GM18951 (cell line): ENCODE data around the gene PRDM11.

Experiments used
- POLR2A ChIP-seq: IDR thresholded peaks from 4 replicates; pipeline ENCODE4 v1.6.1; 2011; ENCODE audit warnings: mild to moderate bottlenecking; ENCODE audit not compliant: insufficient read length, insufficient read depth; ENCODE audit errors: extremely low read depth
- in situ Hi-C: fragments of 300-500 bp; cut with MboI; formaldehyde crosslinking; loops from one replicate; pipeline ENCODE4 v1.12.0; 2022; ENCODE audit warnings: low sequenced_read_pairs, mixed read lengths, inconsistent platforms; ENCODE audit not compliant: unreplicated experiment

Gene PRDM11

DNA sequence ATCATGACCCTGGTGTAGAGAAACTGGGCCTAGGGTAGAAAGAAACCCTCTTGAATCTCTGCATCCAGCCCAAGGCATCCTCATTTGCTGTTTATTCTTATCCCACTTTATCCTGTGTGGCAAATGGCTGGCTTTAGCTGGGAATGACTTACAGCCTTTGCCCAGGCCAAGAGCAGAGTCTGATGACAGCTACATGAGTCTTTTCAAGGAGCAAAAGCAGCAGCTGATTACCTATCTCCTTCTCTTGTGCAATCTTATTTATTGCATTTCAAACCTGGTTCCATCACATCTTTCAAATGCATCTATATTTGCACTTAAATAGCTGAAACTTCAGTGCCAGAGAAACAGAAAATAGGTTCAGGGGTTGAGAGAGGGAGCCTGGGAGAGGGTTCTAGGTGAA, 113.6 kb downstream of the PRDM11 start:
- no peak for TF ChIP-seq POLR2A
- in situ Hi-C loops: no loop called here

DNA sequence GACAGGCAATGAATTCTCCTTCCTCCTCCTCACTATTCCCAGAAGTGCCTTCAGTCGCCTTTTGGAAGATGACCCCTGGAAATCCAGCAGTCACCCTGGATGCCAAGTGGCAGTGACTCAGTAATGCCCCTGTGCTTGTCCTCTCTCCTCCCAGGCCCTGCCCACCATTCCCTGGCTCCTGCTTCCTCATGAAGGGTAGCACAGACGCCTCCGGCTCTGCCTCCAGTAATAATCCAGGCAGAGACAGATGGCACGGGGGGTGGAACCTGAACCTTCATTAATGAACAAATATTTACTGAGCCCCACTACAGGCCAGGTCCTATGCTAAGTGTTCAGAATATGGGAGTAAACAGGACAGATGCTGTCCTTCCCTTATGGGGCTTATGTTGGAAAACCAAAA, 116.5 kb downstream of the PRDM11 start:
- no peak for TF ChIP-seq POLR2A
- in situ Hi-C loops: no loop called here

DNA sequence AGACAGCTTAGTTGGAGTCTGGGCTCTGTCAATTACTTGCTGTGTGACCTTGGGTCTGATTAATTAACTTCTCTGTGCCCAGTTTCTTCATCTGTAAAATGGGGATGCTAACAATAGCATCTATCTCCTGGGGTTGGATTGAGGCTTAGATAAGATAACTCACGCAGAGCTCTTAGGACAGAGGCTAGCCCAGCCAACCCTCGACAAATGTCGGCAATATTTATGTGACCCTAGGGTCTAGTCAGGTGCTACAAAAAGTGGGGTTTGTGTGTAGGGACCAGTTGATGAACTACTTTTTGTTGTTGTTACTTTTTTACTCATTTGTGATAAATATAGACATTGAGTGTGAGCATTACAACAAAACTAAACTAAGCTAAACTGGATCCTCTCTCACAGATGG, 117.3 kb downstream of the PRDM11 start:
- TF ChIP-seq POLR2A: no peak
- in situ Hi-C loops: no loop called here

DNA sequence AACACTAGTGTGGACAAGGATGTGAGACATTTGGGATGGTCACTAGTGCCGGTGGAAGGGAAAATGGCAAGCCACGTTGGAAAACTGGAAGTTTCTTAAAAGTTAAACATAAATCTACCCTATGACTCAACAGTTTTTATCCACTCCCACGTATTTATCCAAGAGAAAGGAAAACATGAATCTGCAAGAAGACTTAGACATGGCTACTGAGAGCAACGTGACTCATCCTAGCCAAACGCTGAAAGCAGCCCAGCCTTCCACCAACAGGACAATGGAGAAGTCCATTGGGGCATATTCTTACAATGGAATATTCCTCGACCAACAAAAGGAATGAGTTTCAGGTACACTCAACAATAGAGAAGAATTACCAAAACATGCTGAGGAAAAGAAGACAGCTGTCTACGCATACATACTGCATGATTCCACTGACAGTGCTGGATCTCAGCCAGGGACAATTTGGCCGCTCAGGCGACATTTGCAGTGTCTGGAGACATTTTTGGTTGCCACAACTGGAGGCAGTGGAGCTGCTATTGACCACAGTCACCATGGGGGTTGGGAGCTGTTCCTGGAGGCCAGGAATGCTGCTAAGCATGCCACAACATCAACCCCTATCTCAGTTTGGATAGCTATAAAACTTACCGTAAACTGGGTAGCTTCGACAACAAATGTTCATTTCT, 118.5 kb downstream of the PRDM11 start:
- no peak for TF ChIP-seq POLR2A
- in situ Hi-C loops: no loop called here

DNA sequence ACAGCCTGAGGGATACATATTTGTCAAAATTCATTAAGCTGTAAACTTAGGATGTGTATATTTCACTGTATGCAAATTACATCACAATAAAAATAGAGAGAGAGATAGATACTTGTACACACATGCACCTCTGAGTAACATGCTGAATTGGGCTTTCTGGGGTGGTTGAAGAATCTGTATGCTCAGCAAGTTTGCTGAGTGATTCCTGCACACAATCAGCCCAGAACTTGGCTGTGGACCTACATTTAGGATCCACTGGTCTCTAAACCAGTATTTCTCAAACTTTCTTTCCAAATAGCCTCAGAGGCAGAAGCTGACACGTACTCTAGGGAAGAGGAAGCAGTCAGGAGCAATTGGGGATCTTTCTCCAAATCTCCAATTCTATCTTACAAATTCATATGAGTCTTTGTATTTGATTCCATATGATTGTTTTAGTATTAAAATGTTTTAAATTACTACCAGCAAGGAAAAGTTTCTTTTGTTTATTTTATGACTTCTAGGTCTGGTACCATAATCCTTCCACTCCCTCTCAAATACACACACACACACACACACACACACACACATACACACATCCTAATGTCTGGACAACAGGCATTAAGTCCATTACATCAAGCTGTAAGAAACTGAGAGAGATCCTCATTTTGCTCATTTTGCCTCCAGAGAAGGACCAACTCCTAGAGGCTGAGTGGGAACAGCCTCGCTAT, 119.7 kb downstream of the PRDM11 start:
- TF ChIP-seq POLR2A: no peak
- in situ Hi-C loops: no loop called here

DNA sequence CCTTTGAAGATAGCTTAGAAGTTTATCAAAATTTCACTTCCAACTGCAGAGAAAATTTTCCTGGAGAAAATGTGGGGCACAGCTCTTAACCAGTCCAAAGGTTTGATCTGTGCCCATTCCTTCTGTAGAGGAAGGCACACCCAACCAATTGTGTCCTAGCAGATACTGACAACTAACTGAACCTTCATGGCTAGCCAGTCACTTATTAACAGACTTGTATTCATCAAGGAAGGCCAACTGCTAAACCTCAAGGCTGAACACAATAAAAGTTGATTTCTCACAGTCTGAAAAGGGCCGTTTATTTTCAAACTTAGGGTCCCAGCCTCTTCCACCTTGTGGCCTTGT, 120.2 kb downstream of the PRDM11 start:
- TF ChIP-seq POLR2A: no peak
- in situ Hi-C loops: no loop called here

DNA sequence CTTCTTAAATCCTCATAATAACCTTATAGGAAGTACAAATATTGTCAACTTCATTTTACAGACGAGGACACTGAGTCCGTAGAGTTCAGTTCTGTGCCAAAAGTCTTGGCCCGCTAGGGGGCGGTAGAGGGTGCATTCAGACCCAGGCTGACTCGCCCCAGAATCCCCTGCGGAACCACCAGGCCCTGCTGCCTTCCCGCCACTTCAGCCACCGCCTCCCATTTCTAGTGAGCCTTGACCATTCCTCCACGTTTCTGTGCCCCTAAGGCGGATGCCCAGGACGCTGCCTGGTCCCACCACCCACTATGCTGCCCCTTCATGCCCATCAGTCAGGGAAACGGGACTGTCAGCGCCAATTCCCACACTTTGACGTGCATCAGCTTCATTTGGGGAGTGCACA, 120.6 kb downstream of the PRDM11 start:
- in situ Hi-C loops: no loop called here

DNA sequence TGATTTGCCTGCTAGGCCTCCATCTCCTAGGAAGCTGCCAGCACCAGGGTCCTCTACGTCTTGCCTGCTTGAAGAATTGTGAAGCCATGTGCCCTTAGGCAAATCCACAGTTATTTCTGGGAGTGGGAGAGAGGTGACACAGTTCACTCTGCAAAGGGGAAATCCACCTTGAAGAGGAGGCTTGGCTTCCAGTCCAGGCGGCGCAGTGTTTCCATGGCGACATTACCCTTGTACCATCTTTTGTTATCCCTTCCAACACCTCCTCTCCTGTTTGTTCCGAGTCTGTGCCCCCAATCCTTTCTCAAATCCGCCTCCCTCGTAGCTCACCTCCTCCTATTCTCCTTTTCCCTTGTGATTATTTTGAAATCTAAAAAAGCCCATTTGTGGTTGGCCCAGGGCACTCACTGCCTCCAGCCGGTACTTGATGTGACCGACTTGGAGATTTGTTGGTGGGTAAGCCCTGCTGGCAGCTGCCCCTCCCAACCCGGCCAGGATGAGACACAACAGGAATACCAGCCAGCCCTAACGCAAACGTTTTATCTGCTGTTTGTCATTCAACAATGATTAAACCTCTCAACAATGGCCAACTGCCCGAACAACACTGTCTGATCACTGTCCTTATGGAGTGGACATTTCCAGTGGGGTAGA, 121.3 kb downstream of the PRDM11 start:
- in situ Hi-C loops: no loop called here
- TF ChIP-seq POLR2A: no peak

More for the DNA sequence above, 120.6 kb downstream of the PRDM11 start:
- TF ChIP-seq POLR2A: no peak

DNA sequence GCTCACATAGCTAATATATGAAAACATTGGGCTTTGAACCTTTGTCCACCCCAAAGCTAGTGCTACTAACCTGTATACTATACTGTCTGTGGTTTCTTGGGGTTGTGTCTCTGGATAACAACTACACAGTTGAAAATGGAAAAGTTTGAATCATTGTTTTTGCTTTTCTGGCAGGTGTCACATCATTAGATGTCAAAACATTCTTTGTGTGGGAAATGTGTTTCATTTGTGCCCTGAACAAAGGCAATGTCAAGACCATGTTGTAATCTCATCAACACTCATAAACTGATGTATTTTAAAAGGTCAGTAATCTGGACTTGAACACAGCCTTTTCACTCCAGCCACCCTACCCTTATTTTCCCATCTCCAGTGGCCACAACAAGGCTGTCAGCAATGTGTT, 123.2 kb downstream of the PRDM11 start:
- no peak for TF ChIP-seq POLR2A
- in situ Hi-C loops: no loop called here

DNA sequence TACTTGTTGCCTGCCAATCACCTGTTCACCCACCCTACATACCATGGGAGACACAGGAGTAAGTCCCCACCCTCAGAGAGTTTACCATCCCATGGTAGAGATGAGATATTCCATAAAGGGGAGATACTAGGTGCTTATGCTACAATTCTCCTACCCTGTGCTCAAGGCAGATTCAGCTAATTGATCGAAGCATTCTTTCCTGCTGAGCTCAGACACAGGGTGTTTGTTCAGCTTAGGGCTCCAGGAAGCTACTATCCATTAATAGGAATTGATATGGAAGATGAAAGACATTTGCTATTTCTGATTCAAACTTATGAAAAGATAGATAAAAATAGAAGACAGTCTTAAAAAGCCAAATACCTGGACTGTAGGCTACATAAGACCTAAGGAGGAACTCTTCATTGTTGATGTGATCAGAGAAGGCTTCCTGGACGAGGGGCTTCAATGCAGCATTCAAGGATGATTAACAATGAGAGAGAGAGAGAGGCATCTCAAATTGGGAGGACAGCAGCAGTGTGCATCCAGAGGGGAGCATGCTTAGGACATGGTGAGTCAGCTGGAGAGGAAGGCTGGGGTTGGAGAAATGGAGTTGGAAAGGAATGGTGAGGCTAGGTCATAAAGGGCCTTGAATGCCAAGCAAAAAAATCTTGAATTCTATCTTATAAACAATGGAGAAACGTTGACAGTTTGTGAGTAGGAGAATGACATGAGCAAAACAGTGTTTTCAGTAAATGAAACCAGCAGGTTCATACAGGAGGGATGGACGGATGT, 124.7 kb downstream of the PRDM11 start:
- TF ChIP-seq POLR2A: no peak
- in situ Hi-C loops: no loop called here

DNA sequence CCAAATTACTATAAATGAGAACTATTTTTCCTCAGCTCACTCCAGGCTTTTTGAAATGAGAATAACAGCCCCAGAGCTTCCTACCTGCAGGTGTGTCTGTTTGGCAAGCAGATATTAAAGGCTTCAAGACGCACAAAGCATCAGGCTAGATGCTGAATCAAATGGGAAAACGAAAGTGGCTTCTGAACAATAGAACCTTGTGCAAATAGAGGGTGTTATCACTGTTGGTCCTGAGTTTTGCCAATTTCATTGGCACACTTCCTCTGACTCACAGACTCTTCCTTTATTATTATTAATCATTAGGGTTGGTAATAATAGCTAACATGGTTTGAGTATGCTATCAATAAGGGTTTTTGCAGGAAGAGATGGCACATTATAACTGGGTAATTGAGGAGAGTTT, 126.3 kb downstream of the PRDM11 start:
- no peak for TF ChIP-seq POLR2A
- in situ Hi-C loops: no loop called here

DNA sequence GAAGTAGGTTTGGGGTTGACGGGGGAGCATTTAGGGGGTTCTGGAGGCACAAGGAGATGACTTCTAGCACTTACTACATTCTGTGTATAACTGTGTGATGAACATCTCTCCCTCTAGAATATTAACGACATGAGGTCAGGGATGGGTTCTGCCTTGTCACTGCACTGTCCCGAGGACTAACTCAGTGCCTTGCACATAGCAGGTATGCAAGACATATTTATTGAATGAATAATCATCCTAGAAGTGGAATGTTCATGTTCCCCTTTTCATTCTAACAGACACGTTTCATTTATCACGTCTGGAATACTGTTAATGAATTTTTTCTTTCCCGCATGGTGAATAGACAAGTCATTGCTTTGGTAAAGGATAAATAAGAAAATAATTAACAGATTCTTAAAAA, 127.1 kb downstream of the PRDM11 start:
- in situ Hi-C loops: no loop called here

DNA sequence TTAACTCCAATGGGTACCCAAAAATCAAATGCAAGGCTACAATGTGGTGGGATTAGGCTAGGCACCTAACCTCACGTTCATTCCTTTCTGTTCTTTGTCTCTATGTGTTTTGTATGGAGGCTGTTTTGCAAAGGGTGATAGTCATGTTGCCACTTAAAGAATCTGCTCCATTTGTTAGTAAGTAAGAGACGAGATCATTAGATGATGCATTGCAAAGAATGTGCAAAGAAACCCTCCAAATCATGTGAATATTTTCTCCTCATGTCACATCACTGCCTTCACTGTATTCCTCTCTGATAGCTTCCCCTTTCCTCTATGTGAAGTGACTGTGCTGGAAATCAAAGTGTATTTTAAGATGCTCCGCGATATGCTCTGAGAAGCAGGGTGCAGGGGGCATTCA, 127.8 kb downstream of the PRDM11 start:
- no peak for TF ChIP-seq POLR2A
- in situ Hi-C loops: no loop called here

More for the DNA sequence above, 127.1 kb downstream of the PRDM11 start:
- no peak for TF ChIP-seq POLR2A
